CD4-positive, CD25-positive, alpha-beta regulatory T cell (primary cell): ENCODE measurements around the gene CAMK2N1. TPM values are rescaled to one million over a fixed set of nuclear protein-coding genes. Genes with fewer than 3 reads are reported as not detected.

ENCODE experiments used
- ATAC-seq, 2 donors: fragments of 150-1000 bp; cut with Tn5 transposase; one replicate each; pipeline ENCODE4 v1.10.0; 2021; ENCODE audit warnings: low read depth in 2 of 2, moderate number of reproducible peaks in 2 of 2, moderate library complexity in 1 of 2
- DNase-seq, 3 donors: peaks; one replicate each; pipeline versions ENCODE4 v3.0.0 to v3.0.0-alpha.2; 2012 to 2022; ENCODE audit warnings: mixed read lengths in 1 of 3
- H3K27ac ChIP-seq: one replicate; pipeline ENCODE4 v1.7.0; 2013; ENCODE audit warnings: mild to moderate bottlenecking, low read length; ENCODE audit not compliant: insufficient read depth, poor library complexity, severe bottlenecking
- H3K27me3 ChIP-seq: one replicate; pipeline ENCODE4 v1.7.0; 2013; ENCODE audit warnings: low read length; ENCODE audit not compliant: control insufficient read depth, insufficient read depth
- H3K36me3 ChIP-seq: one replicate; pipeline ENCODE4 v1.7.0; 2013; ENCODE audit warnings: mild to moderate bottlenecking, low read length, moderate library complexity; ENCODE audit not compliant: control insufficient read depth, insufficient read depth
- H3K4me1 ChIP-seq: 2 replicates; pipeline ENCODE4 v1.7.0; 2013; ENCODE audit warnings: mild to moderate bottlenecking, low read length; ENCODE audit not compliant: insufficient read depth, control insufficient read depth, poor library complexity, severe bottlenecking
- H3K4me3 ChIP-seq: one replicate; pipeline ENCODE4 v1.7.0; 2013; ENCODE audit warnings: low read depth, mild to moderate bottlenecking, low read length, moderate library complexity
- H3K9me3 ChIP-seq, 2 experiments: 1 replicate in 1 of 2; 2 replicates in 1 of 2; pipeline ENCODE4 v1.7.0; 2013; ENCODE audit warnings: low read length in 2 of 2, mild to moderate bottlenecking in 1 of 2, moderate library complexity in 1 of 2; ENCODE audit not compliant: control insufficient read depth in 2 of 2
- H3K27ac Mint-ChIP-seq, 3 donors: one replicate each; pipeline ENCODE4 v1.8.0; 2020 to 2022; ENCODE audit warnings: mild to moderate bottlenecking in 3 of 3, mixed read lengths in 3 of 3, moderate library complexity in 2 of 3
- H3K27me3 Mint-ChIP-seq: one replicate; pipeline ENCODE4 v1.8.0; 2022; ENCODE audit warnings: mild to moderate bottlenecking, mixed read lengths
- H3K36me3 Mint-ChIP-seq: one replicate; pipeline ENCODE4 v1.8.0; 2020; ENCODE audit warnings: mixed read lengths
- H3K4me1 Mint-ChIP-seq, 4 donors: one replicate each; pipeline ENCODE4 v1.8.0; 2020 to 2022; ENCODE audit warnings: mixed read lengths in 4 of 4, mild to moderate bottlenecking in 1 of 4
- H3K4me3 Mint-ChIP-seq, 4 donors: one replicate each; pipeline ENCODE4 v1.8.0; 2020 to 2022; ENCODE audit warnings: mild to moderate bottlenecking in 4 of 4, mixed read lengths in 4 of 4, moderate library complexity in 3 of 4
- H3K9me3 Mint-ChIP-seq, 7 donors: one replicate each; pipeline ENCODE4 v1.8.0; 2020 to 2022; ENCODE audit warnings: mixed read lengths in 7 of 7, mild to moderate bottlenecking in 3 of 7, moderate library complexity in 2 of 7
- polyA plus RNA-seq, 4 donors: library from polyadenylated mRNA; unstranded; fragments of 300-500 nt; fragmentation: Illumina TruSeq; gene quantifications; one replicate each; pipeline ENCODE4 v1.2.3, GENCODE V29; 2021
- total RNA-seq: library from RNA; stranded (reverse); gene quantifications from one replicate; pipeline ENCODE4 v1.2.3, GENCODE V29; 2022

The CAMK2N1 gene
- total and polyA plus RNA-seq, 5 donors from 2014 or later, result 0.24 to 1.7 (median 0.29) TPM

GRCh38 chr1:20487236-20487590, 1.2 kb upstream of the CAMK2N1 start:
- Histone ChIP-seq H3K4me3 (no peak overlapping the region), H3K27me3 (peaks cover 19% of the 10 kb centered on the region), H3K4me1 (peaks cover 29% of the 10 kb centered on the region), H3K27ac (no peak overlapping the region), H3K36me3 (no peaks in the 10 kb centered on the region), H3K9me3 (no peaks in the 10 kb centered on the region)
- Mint-ChIP-seq H3K4me1 (peaks cover 0 to 21% (median 6%) of the 10 kb centered on the region in 4 donors), H3K27ac (peak overlapping the region in 2 of 3 donors; percentile 76 to 85), H3K4me3 (peak overlapping the region; percentile 77 to 78 (median 77)), H3K9me3 (peaks cover 0 to 1% (median 0%) of the 10 kb centered on the region in 7 donors), H3K36me3 (no peaks in the 10 kb centered on the region), H3K27me3 (peaks cover 46% of the 10 kb centered on the region)
- DNase-seq (no peak), ATAC-seq (no peak)

- no peak overlapping the region for H3K27ac ChIP-seq
- DNase-seq (no peak), ATAC-seq (no peak)
- H3K27me3 ChIP-seq, result peaks cover 21% of the 10 kb centered on the region
- no peak overlapping the region for H3K4me3 ChIP-seq
- H3K4me1 Mint-ChIP-seq, result peaks cover 0 to 21% (median 6%) of the 10 kb centered on the region in 4 donors
- H3K9me3 ChIP-seq, result no peaks in the 10 kb centered on the region
- H3K4me1 ChIP-seq, result peaks cover 29% of the 10 kb centered on the region
- H3K27ac Mint-ChIP-seq, result peak overlapping the region in 2 of 3 donors; percentile 76 to 85
- no peaks in the 10 kb centered on the region for H3K36me3 ChIP-seq
- H3K27me3 Mint-ChIP-seq, result peaks cover 51% of the 10 kb centered on the region
- H3K4me3 Mint-ChIP-seq, result peak overlapping the region; percentile 77 to 78 (median 78)
- H3K9me3 Mint-ChIP-seq, result peaks cover 0 to 1% (median 0%) of the 10 kb centered on the region in 7 donors
- H3K36me3 Mint-ChIP-seq, result no peaks in the 10 kb centered on the region
Observed at GRCh38 chr1:20486457-20487235, 636 bp upstream of the CAMK2N1 start.

GRCh38 chr1:20484519-20485462, 1.2 kb downstream of the CAMK2N1 start:
- Histone ChIP-seq H3K27me3 (peaks cover 25% of the 10 kb centered on the region), H3K4me3 (no peak overlapping the region), H3K9me3 (no peaks in the 10 kb centered on the region), H3K4me1 (peaks cover 29% of the 10 kb centered on the region), H3K27ac (no peak overlapping the region), H3K36me3 (no peaks in the 10 kb centered on the region)
- H3K36me3 Mint-ChIP-seq, result no peaks in the 10 kb centered on the region
- H3K4me3 Mint-ChIP-seq, result peak overlapping the region; percentile 86 to 87 (median 86)
- ATAC-seq (no peak), DNase-seq (no peak)
- H3K9me3 Mint-ChIP-seq, result peaks cover 0 to 1% (median 0%) of the 10 kb centered on the region in 7 donors
- peaks cover 0 to 21% (median 6%) of the 10 kb centered on the region in 4 donors for H3K4me1 Mint-ChIP-seq
- no peak overlapping the region for H3K27ac Mint-ChIP-seq
- peaks cover 64% of the 10 kb centered on the region for H3K27me3 Mint-ChIP-seq

GRCh38 chr1:20483833-20484518, 2.0 kb downstream of the CAMK2N1 start:
- Histone ChIP-seq H3K27me3 (peaks cover 26% of the 10 kb centered on the region), H3K27ac (no peak overlapping the region), H3K36me3 (no peaks in the 10 kb centered on the region), H3K4me3 (no peak overlapping the region), H3K9me3 (no peaks in the 10 kb centered on the region), H3K4me1 (peaks cover 29% of the 10 kb centered on the region)
- no peak for ATAC-seq
- H3K4me3 Mint-ChIP-seq, result peak overlapping the region; percentile 86 to 87 (median 86)
- H3K36me3 Mint-ChIP-seq, result no peaks in the 10 kb centered on the region
- DNase-seq, result no peak
- peaks cover 71% of the 10 kb centered on the region for H3K27me3 Mint-ChIP-seq
- H3K9me3 Mint-ChIP-seq, result peaks cover 0 to 5% (median 0%) of the 10 kb centered on the region in 7 donors
- H3K27ac Mint-ChIP-seq, result peak overlapping the region in 1 of 3 donors; percentile 3
- H3K4me1 Mint-ChIP-seq, result peaks cover 0 to 21% (median 6%) of the 10 kb centered on the region in 4 donors

- peaks cover 71% of the 10 kb centered on the region for H3K27me3 Mint-ChIP-seq
- H3K27ac Mint-ChIP-seq, result peak overlapping the region in 1 of 3 donors; percentile 3
- no peaks in the 10 kb centered on the region for H3K36me3 Mint-ChIP-seq
- no peaks in the 10 kb centered on the region for H3K36me3 ChIP-seq
- peaks cover 30% of the 10 kb centered on the region for H3K27me3 ChIP-seq
- no peaks in the 10 kb centered on the region for H3K9me3 ChIP-seq
- H3K4me3 ChIP-seq, result no peak overlapping the region
- H3K27ac ChIP-seq, result no peak overlapping the region
- H3K4me3 Mint-ChIP-seq, result peak overlapping the region; percentile 62 to 87 (median 70)
- H3K4me1 Mint-ChIP-seq, result peaks cover 0 to 21% (median 6%) of the 10 kb centered on the region in 4 donors
- H3K4me1 ChIP-seq, result peaks cover 29% of the 10 kb centered on the region
- ATAC-seq (no peak), DNase-seq (no peak)
- H3K9me3 Mint-ChIP-seq, result peaks cover 0 to 4% (median 0%) of the 10 kb centered on the region in 7 donors
Observed at GRCh38 chr1:20483098-20483832, 2.7 kb downstream of the CAMK2N1 start.

- Mint-ChIP-seq H3K27ac (no peak overlapping the region), H3K4me1 (peaks cover 0 to 15% (median 4%) of the 10 kb centered on the region in 4 donors), H3K4me3 (peak overlapping the region in 1 of 4 donors; percentile 69), H3K27me3 (peaks cover 68% of the 10 kb centered on the region), H3K9me3 (peaks cover 0 to 4% (median 0%) of the 10 kb centered on the region in 7 donors), H3K36me3 (no peaks in the 10 kb centered on the region)
- ATAC-seq, result no peak
- no peaks in the 10 kb centered on the region for H3K36me3 ChIP-seq
- no peak for DNase-seq
- peaks cover 25% of the 10 kb centered on the region for H3K27me3 ChIP-seq
- no peaks in the 10 kb centered on the region for H3K9me3 ChIP-seq
- H3K27ac ChIP-seq, result no peak overlapping the region
- H3K4me1 ChIP-seq, result peaks cover 29% of the 10 kb centered on the region
- no peak overlapping the region for H3K4me3 ChIP-seq
Observed at GRCh38 chr1:20481643-20482498, 4.1 kb downstream of the CAMK2N1 start.
